K562 (cell line): Measurements from ENCODE around the gene ZER1. TPM values are rescaled to one million over a fixed set of nuclear protein-coding genes. Genes with fewer than 3 reads are reported as not detected.

Experiments used
- EGR1 ChIP-seq: fragments of 450-650 bp; conservative IDR thresholded peaks from 2 replicates; pipeline ENCODE4 v1.6.1; 2017; ENCODE audit warnings: mild to moderate bottlenecking
- KLF16 ChIP-seq: IDR thresholded peaks from 2 replicates; pipeline ENCODE4 v1.6.1; 2016; ENCODE audit warnings: antibody characterized with exemption
- MCM3 ChIP-seq: fragments of 450-650 bp; IDR thresholded peaks from 2 replicates; pipeline ENCODE4 v1.6.1; 2016
- NELFE ChIP-seq: IDR thresholded peaks from 2 replicates; pipeline ENCODE4 v1.6.1; 2011; ENCODE audit warnings: mild to moderate bottlenecking; ENCODE audit not compliant: insufficient read depth, insufficient read length
- NRF1 ChIP-seq, 2 experiments: fragments of 450-650 bp; IDR thresholded peaks in 1 of 2; conservative IDR thresholded peaks in 1 of 2; 2 replicates each; pipeline ENCODE4 v1.6.1; 2014; ENCODE audit warnings: mild to moderate bottlenecking in 2 of 2
- PHB2 ChIP-seq: fragments of 450-650 bp; IDR thresholded peaks from 2 replicates; pipeline ENCODE4 v1.6.1; 2017; ENCODE audit warnings: low read depth
- POLR3G ChIP-seq: IDR thresholded peaks from 2 replicates; pipeline ENCODE4 v1.6.1; 2011; ENCODE audit not compliant: insufficient read length, insufficient replicate concordance; ENCODE audit errors: extremely low read depth
- TEAD4 ChIP-seq, 2 experiments: sonication (generic) in 1 of 2; formaldehyde crosslinking in 1 of 2; IDR thresholded peaks; 2 replicates each; pipeline versions ENCODE4 v1.6.1 to v1.8.0; 2012 to 2022; ENCODE audit warnings: borderline replicate concordance in 1 of 2, inconsistent platforms in 1 of 2, low read length in 1 of 2, mild to moderate bottlenecking in 1 of 2, missing genetic modification reagents in 1 of 2
- ZFP30 ChIP-seq: fragments of 250-450 bp; sonication (Bioruptor Pico); IDR thresholded peaks from 2 replicates; pipeline ENCODE4 v1.8.0; 2022; ENCODE audit warnings: moderate library complexity, mild to moderate bottlenecking, inconsistent platforms, borderline replicate concordance
- ZNF75A ChIP-seq: fragments of 450-650 bp; formaldehyde crosslinking; IDR thresholded peaks from 2 replicates; pipeline ENCODE4 v1.4.0; 2020; ENCODE audit warnings: mild to moderate bottlenecking
- polyA plus RNA-seq, 8 experiments: library from polyadenylated mRNA; depleted of rRNA in 4 of 8; stranded (reverse) in 5 of 8; unstranded in 3 of 8; fragments of >200 nt; fragmentation: Nextera tagmentation in 2 of 8; fragmentation: Illumina TruSeq in 1 of 8; extraction: Ambion mirVana in 2 of 8; extraction: Trizol in 1 of 8; gene quantifications; 2 replicates each; pipeline versions ENCODE4 v1.2.1 to v1.2.3, GENCODE V29; 2011 to 2014; ENCODE audit warnings: inconsistent platforms in 1 of 8, missing spikeins in 1 of 8
- total RNA-seq, 7 experiments: library from RNA; depleted of rRNA in 6 of 7; stranded (reverse); fragments of >200 nt in 6 of 7; fragmentation: Illumina TruSeq in 2 of 7; extraction: Trizol in 2 of 7; gene quantifications; 2 replicates each; pipeline versions ENCODE4 v1.2.1 to v1.2.3, GENCODE V29; 2011 to 2021; ENCODE audit warnings: low replicate concordance in 1 of 7
- TF ChIP-seq, protein P1 (sequence below): fragments of 250-450 bp; sonication (Bioruptor Pico); IDR thresholded peaks from 2 replicates; pipeline ENCODE4 v1.4.0; 2020; ENCODE audit warnings: mild to moderate bottlenecking, moderate library complexity, borderline replicate concordance
- TF ChIP-seq, protein P2 (sequence below), 2 experiments: fragments of 450-650 bp; IDR thresholded peaks; 2 replicates each; pipeline ENCODE4 v1.6.1; 2018; ENCODE audit warnings: mild to moderate bottlenecking in 2 of 2, low read depth in 1 of 2; ENCODE audit not compliant: partially characterized antibody in 2 of 2
- TF ChIP-seq, protein P3 (sequence below): fragments of 450-650 bp; IDR thresholded peaks from 2 replicates; pipeline ENCODE4 v1.6.1; 2016; ENCODE audit warnings: missing biosample characterization, missing genetic modification characterization

ZER1 gene
- total and polyA plus RNA-seq, 9 of the 15 experiments (the other 6 are each of a cell fraction or from before 2014, with no cell fraction given): 0.07 to 10.7 (median 6.2) TPM

DNA sequence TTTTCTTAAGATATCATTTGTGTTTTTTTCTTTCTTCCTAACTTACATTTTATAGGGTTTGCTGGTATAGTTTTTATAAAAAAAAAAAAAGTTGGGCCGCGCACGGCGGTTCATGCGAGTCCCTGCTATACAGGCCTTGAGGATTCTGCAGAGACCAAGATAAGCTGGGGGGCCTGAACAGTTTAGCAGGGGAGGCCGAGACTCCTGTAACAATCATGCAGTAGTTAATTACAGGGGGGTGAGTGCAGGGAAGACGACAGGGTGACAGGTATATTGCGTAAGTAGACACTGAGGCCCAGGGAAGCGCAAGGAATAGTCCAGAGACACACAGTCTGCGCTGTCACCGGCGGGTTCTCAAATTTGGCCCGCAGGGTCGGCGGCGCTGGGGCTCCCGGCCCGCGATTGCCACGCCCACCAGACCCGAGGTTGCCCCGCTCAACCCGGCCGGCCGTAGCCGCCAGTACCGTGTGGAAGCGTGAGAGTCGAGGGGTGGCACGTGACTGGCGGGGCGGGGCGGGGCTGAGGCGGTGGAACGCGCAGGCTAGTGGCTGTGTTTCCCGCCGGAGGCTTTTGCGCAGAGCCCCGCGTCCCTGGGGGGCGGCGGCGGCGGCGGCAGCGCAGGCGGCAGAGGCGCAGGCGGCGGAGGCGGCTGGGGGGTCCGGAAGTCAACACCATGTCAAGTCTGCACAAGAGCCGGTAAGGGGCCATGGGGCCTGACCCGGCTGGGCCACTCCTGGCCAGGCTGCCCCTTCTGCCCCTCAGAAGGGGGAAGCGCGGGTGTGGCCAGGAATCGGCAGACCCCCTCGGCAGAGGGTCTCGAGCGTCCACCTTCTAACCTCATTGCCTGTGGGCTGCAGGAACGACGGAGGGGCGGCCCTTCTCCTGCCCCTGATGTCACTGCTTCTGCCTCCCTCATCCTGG, 15.2 kb upstream of the ZER1 start, which contains the start of gene TBC1D13 (continued):
- TF ChIP-seq, protein P1, sequence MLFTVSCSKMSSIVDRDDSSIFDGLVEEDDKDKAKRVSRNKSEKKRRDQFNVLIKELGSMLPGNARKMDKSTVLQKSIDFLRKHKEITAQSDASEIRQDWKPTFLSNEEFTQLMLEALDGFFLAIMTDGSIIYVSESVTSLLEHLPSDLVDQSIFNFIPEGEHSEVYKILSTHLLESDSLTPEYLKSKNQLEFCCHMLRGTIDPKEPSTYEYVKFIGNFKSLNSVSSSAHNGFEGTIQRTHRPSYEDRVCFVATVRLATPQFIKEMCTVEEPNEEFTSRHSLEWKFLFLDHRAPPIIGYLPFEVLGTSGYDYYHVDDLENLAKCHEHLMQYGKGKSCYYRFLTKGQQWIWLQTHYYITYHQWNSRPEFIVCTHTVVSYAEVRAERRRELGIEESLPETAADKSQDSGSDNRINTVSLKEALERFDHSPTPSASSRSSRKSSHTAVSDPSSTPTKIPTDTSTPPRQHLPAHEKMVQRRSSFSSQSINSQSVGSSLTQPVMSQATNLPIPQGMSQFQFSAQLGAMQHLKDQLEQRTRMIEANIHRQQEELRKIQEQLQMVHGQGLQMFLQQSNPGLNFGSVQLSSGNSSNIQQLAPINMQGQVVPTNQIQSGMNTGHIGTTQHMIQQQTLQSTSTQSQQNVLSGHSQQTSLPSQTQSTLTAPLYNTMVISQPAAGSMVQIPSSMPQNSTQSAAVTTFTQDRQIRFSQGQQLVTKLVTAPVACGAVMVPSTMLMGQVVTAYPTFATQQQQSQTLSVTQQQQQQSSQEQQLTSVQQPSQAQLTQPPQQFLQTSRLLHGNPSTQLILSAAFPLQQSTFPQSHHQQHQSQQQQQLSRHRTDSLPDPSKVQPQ (CRISPR knock-in tag): no peak
- TF ChIP-seq NELFE: no peak
- TF ChIP-seq PHB2: no peak
- peak; percentile 82 for TF ChIP-seq EGR1
- TF ChIP-seq, protein P2, sequence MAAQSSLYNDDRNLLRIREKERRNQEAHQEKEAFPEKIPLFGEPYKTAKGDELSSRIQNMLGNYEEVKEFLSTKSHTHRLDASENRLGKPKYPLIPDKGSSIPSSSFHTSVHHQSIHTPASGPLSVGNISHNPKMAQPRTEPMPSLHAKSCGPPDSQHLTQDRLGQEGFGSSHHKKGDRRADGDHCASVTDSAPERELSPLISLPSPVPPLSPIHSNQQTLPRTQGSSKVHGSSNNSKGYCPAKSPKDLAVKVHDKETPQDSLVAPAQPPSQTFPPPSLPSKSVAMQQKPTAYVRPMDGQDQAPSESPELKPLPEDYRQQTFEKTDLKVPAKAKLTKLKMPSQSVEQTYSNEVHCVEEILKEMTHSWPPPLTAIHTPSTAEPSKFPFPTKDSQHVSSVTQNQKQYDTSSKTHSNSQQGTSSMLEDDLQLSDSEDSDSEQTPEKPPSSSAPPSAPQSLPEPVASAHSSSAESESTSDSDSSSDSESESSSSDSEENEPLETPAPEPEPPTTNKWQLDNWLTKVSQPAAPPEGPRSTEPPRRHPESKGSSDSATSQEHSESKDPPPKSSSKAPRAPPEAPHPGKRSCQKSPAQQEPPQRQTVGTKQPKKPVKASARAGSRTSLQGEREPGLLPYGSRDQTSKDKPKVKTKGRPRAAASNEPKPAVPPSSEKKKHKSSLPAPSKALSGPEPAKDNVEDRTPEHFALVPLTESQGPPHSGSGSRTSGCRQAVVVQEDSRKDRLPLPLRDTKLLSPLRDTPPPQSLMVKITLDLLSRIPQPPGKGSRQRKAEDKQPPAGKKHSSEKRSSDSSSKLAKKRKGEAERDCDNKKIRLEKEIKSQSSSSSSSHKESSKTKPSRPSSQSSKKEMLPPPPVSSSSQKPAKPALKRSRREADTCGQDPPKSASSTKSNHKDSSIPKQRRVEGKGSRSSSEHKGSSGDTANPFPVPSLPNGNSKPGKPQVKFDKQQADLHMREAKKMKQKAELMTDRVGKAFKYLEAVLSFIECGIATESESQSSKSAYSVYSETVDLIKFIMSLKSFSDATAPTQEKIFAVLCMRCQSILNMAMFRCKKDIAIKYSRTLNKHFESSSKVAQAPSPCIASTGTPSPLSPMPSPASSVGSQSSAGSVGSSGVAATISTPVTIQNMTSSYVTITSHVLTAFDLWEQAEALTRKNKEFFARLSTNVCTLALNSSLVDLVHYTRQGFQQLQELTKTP (IDR thresholded peaks at IDR 0.05; ENCODE audit: low read depth in 1 of 2, partially characterized antibody in 2 of 2): peak in 1 of 2 experiments; percentile 49
- TF ChIP-seq TEAD4 (IDR thresholded peaks at IDR 0.05; ENCODE audit: low read length): no peak; the same call in 1 of the 2 replicates
- TF ChIP-seq TEAD4 (CRISPR knock-in tag; IDR thresholded peaks at IDR 0.05; ENCODE audit: borderline replicate concordance): peak; percentile 65; the same call in 1 of the 2 replicates
- TF ChIP-seq KLF16: no peak
- peak; percentile 81 to 83 for TF ChIP-seq NRF1 (conservative IDR thresholded peaks at IDR 0.05 in 1 of 2, IDR thresholded peaks at IDR 0.05 in 1 of 2)
- TF ChIP-seq, protein P3, sequence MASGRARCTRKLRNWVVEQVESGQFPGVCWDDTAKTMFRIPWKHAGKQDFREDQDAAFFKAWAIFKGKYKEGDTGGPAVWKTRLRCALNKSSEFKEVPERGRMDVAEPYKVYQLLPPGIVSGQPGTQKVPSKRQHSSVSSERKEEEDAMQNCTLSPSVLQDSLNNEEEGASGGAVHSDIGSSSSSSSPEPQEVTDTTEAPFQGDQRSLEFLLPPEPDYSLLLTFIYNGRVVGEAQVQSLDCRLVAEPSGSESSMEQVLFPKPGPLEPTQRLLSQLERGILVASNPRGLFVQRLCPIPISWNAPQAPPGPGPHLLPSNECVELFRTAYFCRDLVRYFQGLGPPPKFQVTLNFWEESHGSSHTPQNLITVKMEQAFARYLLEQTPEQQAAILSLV (tag): 0 out of 2 replicates have a peak, but pooled peaks have one; percentile 28
- TF ChIP-seq ZFP30: no peak
- no peak for TF ChIP-seq POLR3G
- TF ChIP-seq MCM3: no peak
- no peak for TF ChIP-seq ZNF75A
